ENCODE measurements around the gene EIF1AD. TPM values are rescaled to one million over a fixed set of nuclear protein-coding genes. Genes with fewer than 3 reads are reported as not detected.
"Not testable (repeated sequence)": the region's sequence is repeated elsewhere in the genome, so short reads cannot be mapped to it uniquely, and the experiment has no call there.

Gene EIF1AD
- total and polyA plus RNA-seq, 4 donors: 18.4 to 33.7 (median 29.1) TPM

GRCh38 chr11:65960824-65961266 is 41.1 kb downstream of the EIF1AD start:
- Histone ChIP-seq H3K9me3 (ENCODE audit: control insufficient read depth, insufficient read depth, low read length) (no peaks in the 10 kb centered on the region), H3K27ac (ENCODE audit: low read depth, low read length) (peak overlapping the region; percentile 96), H3K4me3 (ENCODE audit: low read depth, low read length) (peak overlapping the region; percentile 87), H3K27me3 (ENCODE audit: control insufficient read depth, insufficient read depth, low read length) (no peaks in the 10 kb centered on the region), H3K4me1 (ENCODE audit: control insufficient read depth, insufficient read depth, low read length) (peaks cover 30% of the 10 kb centered on the region), H3K36me3 (ENCODE audit: control insufficient read depth, insufficient read depth, low read length) (peaks cover 23% of the 10 kb centered on the region)
- DNase-seq (ENCODE audit: low read depth in 4 of 6, low spot score in 6 of 6): no peak
- WGBS (ENCODE audit: insufficient coverage): 45% methylated on average over 10 of the region's 16 CpGs

DNA sequence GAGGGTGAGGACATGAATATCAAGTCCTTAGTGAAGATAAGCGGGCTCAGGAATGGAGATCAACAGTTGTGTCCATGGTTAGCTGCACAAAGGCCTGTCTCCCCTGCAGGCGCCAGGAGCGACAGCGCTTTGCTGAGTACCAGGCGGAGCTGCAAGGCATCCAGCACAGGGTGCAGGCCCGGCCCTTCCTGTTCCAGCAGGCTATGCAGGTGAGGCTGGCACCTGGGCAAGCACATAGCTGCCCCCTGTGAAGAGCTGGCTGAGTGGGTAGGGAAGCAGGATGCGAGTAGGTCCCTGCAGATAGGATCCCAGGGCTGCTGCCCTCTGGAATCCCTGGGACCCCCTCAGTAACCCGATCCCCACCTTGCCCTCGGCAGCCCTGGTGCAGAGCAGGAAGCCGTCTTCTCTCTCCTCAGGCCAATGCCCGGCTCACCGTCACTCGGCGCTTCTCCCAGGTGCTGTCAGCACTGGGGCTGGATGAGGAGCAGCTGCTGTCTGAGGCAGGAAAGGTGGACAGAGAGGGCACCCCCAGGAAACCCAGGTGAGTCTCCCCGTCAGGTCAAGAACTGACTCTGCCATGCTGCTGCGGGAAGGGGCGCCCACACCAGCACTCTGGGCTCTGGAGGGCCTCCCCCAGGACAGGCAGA is 43.1 kb downstream of the EIF1AD start:
- Histone ChIP-seq H3K9me3 (ENCODE audit: control insufficient read depth, insufficient read depth, low read length) (no peaks in the 10 kb centered on the region), H3K27me3 (ENCODE audit: control insufficient read depth, insufficient read depth, low read length) (no peaks in the 10 kb centered on the region), H3K4me3 (ENCODE audit: low read depth, low read length) (no peak overlapping the region), H3K27ac (ENCODE audit: low read depth, low read length) (no peak overlapping the region), H3K36me3 (ENCODE audit: control insufficient read depth, insufficient read depth, low read length) (peaks cover 3% of the 10 kb centered on the region), H3K4me1 (ENCODE audit: control insufficient read depth, insufficient read depth, low read length) (peaks cover 23% of the 10 kb centered on the region)
- no peak for DNase-seq (ENCODE audit: low read depth in 4 of 6, low spot score in 6 of 6)
- WGBS (ENCODE audit: insufficient coverage): 84% methylated on average over 17 of the region's 17 CpGs

- H3K27me3 ChIP-seq (ENCODE audit: control insufficient read depth, insufficient read depth, low read length): no peaks in the 10 kb centered on the region
- H3K4me3 ChIP-seq (ENCODE audit: low read depth, low read length): no peak overlapping the region
- H3K27ac ChIP-seq (ENCODE audit: low read depth, low read length): no peak overlapping the region
- no peaks in the 10 kb centered on the region for H3K9me3 ChIP-seq (ENCODE audit: control insufficient read depth, insufficient read depth, low read length)
- no peaks in the 10 kb centered on the region for H3K36me3 ChIP-seq (ENCODE audit: control insufficient read depth, insufficient read depth, low read length)
- H3K4me1 ChIP-seq (ENCODE audit: control insufficient read depth, insufficient read depth, low read length): peaks cover 17% of the 10 kb centered on the region
- DNase-seq (ENCODE audit: low read depth in 4 of 6, low spot score in 6 of 6): peak in 1 of 6 donors; percentile 12
- WGBS (ENCODE audit: insufficient coverage): 80% methylated on average over 1 of the region's 4 CpGs
These were observed 43.7 kb downstream of the EIF1AD start for GRCh38 chr11:65958291-65958690.

GRCh38 chr11:65954771-65955170 is 47.2 kb downstream of the EIF1AD start:
- Histone ChIP-seq H3K9me3 (ENCODE audit: control insufficient read depth, insufficient read depth, low read length) (no peaks in the 10 kb centered on the region), H3K27me3 (ENCODE audit: control insufficient read depth, insufficient read depth, low read length) (no peaks in the 10 kb centered on the region), H3K36me3 (ENCODE audit: control insufficient read depth, insufficient read depth, low read length) (no peaks in the 10 kb centered on the region), H3K27ac (ENCODE audit: low read depth, low read length) (no peak overlapping the region), H3K4me3 (ENCODE audit: low read depth, low read length) (no peak overlapping the region), H3K4me1 (ENCODE audit: control insufficient read depth, insufficient read depth, low read length) (no peaks in the 10 kb centered on the region)
- DNase-seq (ENCODE audit: low read depth in 4 of 6, low spot score in 6 of 6): no peak
- 86% methylated on average over 2 of the region's 8 CpGs for WGBS (ENCODE audit: insufficient coverage)

- no peak for DNase-seq (ENCODE audit: low read depth in 4 of 6, low spot score in 6 of 6)
- WGBS (ENCODE audit: insufficient coverage): 94% methylated on average over 13 of the region's 20 CpGs
- Histone ChIP-seq H3K36me3 (ENCODE audit: control insufficient read depth, insufficient read depth, low read length) (no peaks in the 10 kb centered on the region), H3K4me3 (ENCODE audit: low read depth, low read length) (no peak overlapping the region), H3K9me3 (ENCODE audit: control insufficient read depth, insufficient read depth, low read length) (no peaks in the 10 kb centered on the region), H3K27me3 (ENCODE audit: control insufficient read depth, insufficient read depth, low read length) (no peaks in the 10 kb centered on the region), H3K27ac (ENCODE audit: low read depth, low read length) (no peak overlapping the region), H3K4me1 (ENCODE audit: control insufficient read depth, insufficient read depth, low read length) (no peaks in the 10 kb centered on the region)
These were observed 48.5 kb downstream of the EIF1AD start for GRCh38 chr11:65953471-65953870.

GRCh38 chr11:65952052-65952521 is 49.9 kb downstream of the EIF1AD start:
- Histone ChIP-seq H3K27me3 (ENCODE audit: control insufficient read depth, insufficient read depth, low read length) (no peaks in the 10 kb centered on the region), H3K36me3 (ENCODE audit: control insufficient read depth, insufficient read depth, low read length) (no peaks in the 10 kb centered on the region), H3K4me1 (ENCODE audit: control insufficient read depth, insufficient read depth, low read length) (no peaks in the 10 kb centered on the region), H3K9me3 (ENCODE audit: control insufficient read depth, insufficient read depth, low read length) (no peaks in the 10 kb centered on the region), H3K4me3 (ENCODE audit: low read depth, low read length) (no peak overlapping the region), H3K27ac (ENCODE audit: low read depth, low read length) (no peak overlapping the region)
- WGBS (ENCODE audit: insufficient coverage): 63% methylated on average over 3 of the region's 6 CpGs
- no peak for DNase-seq (ENCODE audit: low read depth in 4 of 6, low spot score in 6 of 6)

- H3K36me3 ChIP-seq (ENCODE audit: control insufficient read depth, insufficient read depth, low read length): not testable (repeated sequence)
- WGBS (ENCODE audit: insufficient coverage): 79% methylated on average over 2 of the region's 3 CpGs
These were observed 50.3 kb downstream of the EIF1AD start for GRCh38 chr11:65951641-65952040.

GRCh38 chr11:65950711-65951110 is 51.2 kb downstream of the EIF1AD start:
- not testable (repeated sequence) for H3K4me3 ChIP-seq (ENCODE audit: low read depth, low read length); H3K4me1 ChIP-seq (ENCODE audit: control insufficient read depth, insufficient read depth, low read length); H3K9me3 ChIP-seq (ENCODE audit: control insufficient read depth, insufficient read depth, low read length); H3K27ac ChIP-seq (ENCODE audit: low read depth, low read length); H3K36me3 ChIP-seq (ENCODE audit: control insufficient read depth, insufficient read depth, low read length); DNase-seq (ENCODE audit: low read depth in 4 of 6, low spot score in 6 of 6); H3K27me3 ChIP-seq (ENCODE audit: control insufficient read depth, insufficient read depth, low read length)
- 94% methylated on average over 3 of the region's 5 CpGs for WGBS (ENCODE audit: insufficient coverage)

More at GRCh38 chr11:65951641-65952040, 50.3 kb downstream of the EIF1AD start:
- H3K9me3 ChIP-seq (ENCODE audit: control insufficient read depth, insufficient read depth, low read length); H3K27ac ChIP-seq (ENCODE audit: low read depth, low read length); H3K27me3 ChIP-seq (ENCODE audit: control insufficient read depth, insufficient read depth, low read length); H3K4me3 ChIP-seq (ENCODE audit: low read depth, low read length); H3K4me1 ChIP-seq (ENCODE audit: control insufficient read depth, insufficient read depth, low read length); DNase-seq (ENCODE audit: low read depth in 4 of 6, low spot score in 6 of 6): not testable (repeated sequence)

DNA sequence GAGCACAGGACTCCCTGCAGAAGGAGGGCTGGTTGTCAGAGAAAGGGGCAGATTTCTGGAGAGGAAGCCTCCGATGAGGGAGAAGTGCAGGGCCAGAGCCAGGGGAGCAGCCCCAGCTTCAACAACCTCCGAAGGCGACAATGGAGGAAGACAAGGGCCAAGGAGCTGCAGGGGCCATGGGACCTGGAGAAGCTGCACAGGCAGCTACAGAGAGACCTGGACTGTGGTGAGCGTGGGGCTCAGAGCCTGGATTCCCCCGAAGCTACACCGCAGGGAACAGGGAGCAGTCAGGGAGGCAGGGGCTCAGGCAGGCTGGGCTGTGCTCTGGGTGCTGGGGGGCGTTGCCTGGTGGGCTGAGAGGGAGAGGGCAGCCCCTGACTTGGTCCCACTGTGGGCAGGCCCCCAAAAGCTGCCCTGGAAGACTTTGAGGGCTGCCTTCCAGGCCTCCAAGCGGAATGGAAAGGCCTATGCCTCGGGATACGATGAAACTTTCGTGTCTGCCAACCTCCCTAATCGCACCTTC is 54.3 kb downstream of the EIF1AD start:
- Histone ChIP-seq H3K36me3 (ENCODE audit: control insufficient read depth, insufficient read depth, low read length) (no peaks in the 10 kb centered on the region), H3K4me1 (ENCODE audit: control insufficient read depth, insufficient read depth, low read length) (peaks cover 2% of the 10 kb centered on the region), H3K27me3 (ENCODE audit: control insufficient read depth, insufficient read depth, low read length) (no peaks in the 10 kb centered on the region), H3K9me3 (ENCODE audit: control insufficient read depth, insufficient read depth, low read length) (no peaks in the 10 kb centered on the region), H3K27ac (ENCODE audit: low read depth, low read length) (no peak overlapping the region), H3K4me3 (ENCODE audit: low read depth, low read length) (no peak overlapping the region)
- no peak for DNase-seq (ENCODE audit: low read depth in 4 of 6, low spot score in 6 of 6)
- 81% methylated on average over 7 of the region's 12 CpGs for WGBS (ENCODE audit: insufficient coverage)

- WGBS (ENCODE audit: insufficient coverage): 59% methylated on average over 13 of the region's 13 CpGs
These were observed 54.8 kb downstream of the EIF1AD start for GRCh38 chr11:65947133-65947532.

More at GRCh38 chr11:65947133-65947532, 54.8 kb downstream of the EIF1AD start:
- H3K4me1 ChIP-seq (ENCODE audit: control insufficient read depth, insufficient read depth, low read length): peaks cover 2% of the 10 kb centered on the region
- no peaks in the 10 kb centered on the region for H3K36me3 ChIP-seq (ENCODE audit: control insufficient read depth, insufficient read depth, low read length)
- H3K27ac ChIP-seq (ENCODE audit: low read depth, low read length): no peak overlapping the region
- no peak overlapping the region for H3K4me3 ChIP-seq (ENCODE audit: low read depth, low read length)
- no peaks in the 10 kb centered on the region for H3K9me3 ChIP-seq (ENCODE audit: control insufficient read depth, insufficient read depth, low read length)
- H3K27me3 ChIP-seq (ENCODE audit: control insufficient read depth, insufficient read depth, low read length): no peaks in the 10 kb centered on the region
- no peak for DNase-seq (ENCODE audit: low read depth in 4 of 6, low spot score in 6 of 6)
